Tibial nerve (tissue), 4 donors: ENCODE data around the gene SCGB1C2.
"Not testable (repeated sequence)": the region's sequence is repeated elsewhere in the genome, so short reads cannot be mapped to it uniquely, and the experiment has no call there.

Experiments used
- EP300 ChIP-seq, 2 donors: sonication (generic); formaldehyde crosslinking; IDR thresholded peaks; one replicate each; pipeline ENCODE4 v1.6.1; 2017; ENCODE audit warnings: antibody characterized with exemption in 2 of 2, mild to moderate bottlenecking in 1 of 2
- TF ChIP-seq, protein P1 (sequence below), 5 experiments: fragments of 200-600 bp in 3 of 5; fragments of 450-650 bp in 2 of 5; sonication (generic) in 3 of 5; IDR thresholded peaks; one replicate each; pipeline ENCODE4 v1.5.1; 2016 to 2019; ENCODE audit warnings: antibody characterized with exemption in 5 of 5, mild to moderate bottlenecking in 3 of 5, moderate library complexity in 2 of 5

DNA sequence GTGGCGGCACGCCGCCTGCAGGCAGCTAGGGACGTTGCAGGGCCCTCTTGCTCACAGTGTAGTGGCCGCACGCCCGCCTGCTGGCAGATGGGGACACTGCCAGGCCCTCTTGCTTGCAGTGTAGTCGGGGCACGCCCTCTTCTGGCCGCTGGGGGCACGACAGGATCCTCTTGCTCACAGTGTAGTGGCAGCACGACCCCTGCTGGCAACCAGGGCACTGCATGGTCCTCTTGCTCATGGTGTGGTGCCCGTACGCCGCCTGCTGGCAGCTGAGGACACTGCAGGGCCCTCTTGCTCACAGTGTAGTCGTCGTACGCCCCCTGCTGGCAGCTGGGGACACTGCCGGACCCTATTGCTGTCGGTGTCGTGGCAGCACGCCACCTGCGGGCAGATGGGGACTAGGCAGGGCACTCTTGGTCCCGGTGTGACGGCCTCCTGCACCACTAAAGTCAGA, 3.0 kb upstream of the SCGB1C2 start:
- TF ChIP-seq, protein P1, sequence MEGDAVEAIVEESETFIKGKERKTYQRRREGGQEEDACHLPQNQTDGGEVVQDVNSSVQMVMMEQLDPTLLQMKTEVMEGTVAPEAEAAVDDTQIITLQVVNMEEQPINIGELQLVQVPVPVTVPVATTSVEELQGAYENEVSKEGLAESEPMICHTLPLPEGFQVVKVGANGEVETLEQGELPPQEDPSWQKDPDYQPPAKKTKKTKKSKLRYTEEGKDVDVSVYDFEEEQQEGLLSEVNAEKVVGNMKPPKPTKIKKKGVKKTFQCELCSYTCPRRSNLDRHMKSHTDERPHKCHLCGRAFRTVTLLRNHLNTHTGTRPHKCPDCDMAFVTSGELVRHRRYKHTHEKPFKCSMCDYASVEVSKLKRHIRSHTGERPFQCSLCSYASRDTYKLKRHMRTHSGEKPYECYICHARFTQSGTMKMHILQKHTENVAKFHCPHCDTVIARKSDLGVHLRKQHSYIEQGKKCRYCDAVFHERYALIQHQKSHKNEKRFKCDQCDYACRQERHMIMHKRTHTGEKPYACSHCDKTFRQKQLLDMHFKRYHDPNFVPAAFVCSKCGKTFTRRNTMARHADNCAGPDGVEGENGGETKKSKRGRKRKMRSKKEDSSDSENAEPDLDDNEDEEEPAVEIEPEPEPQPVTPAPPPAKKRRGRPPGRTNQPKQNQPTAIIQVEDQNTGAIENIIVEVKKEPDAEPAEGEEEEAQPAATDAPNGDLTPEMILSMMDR (IDR thresholded peaks at IDR 0.05) = not testable (repeated sequence)
- TF ChIP-seq EP300 (IDR thresholded peaks at IDR 0.05) = not testable (repeated sequence)
